Fibroblast of lung (primary cell): ENCODE data around the gene JAK2. TPM values are rescaled to one million over a fixed set of nuclear protein-coding genes. Genes with fewer than 3 reads are reported as not detected.

Experiments used
- DNase-seq, 2 donors: peaks; one replicate each; pipeline versions ENCODE4 v3.0.0 to v3.0.0-alpha.2; 2010; ENCODE audit warnings: low read depth in 2 of 2
- H2AFZ ChIP-seq: 2 replicates; pipeline ENCODE4 v1.5.1; 2012; ENCODE audit warnings: low read length, control low read depth, inconsistent platforms
- H3K27ac ChIP-seq: 2 replicates; pipeline ENCODE4 v1.5.1; 2011; ENCODE audit warnings: low read length, control low read depth; ENCODE audit not compliant: insufficient read depth
- H3K27me3 ChIP-seq: 2 replicates; pipeline ENCODE4 v1.5.1; 2011; ENCODE audit warnings: mild to moderate bottlenecking, low read length; ENCODE audit not compliant: control insufficient read depth, insufficient read depth
- H3K36me3 ChIP-seq: 2 replicates; pipeline ENCODE4 v1.5.1; 2011; ENCODE audit warnings: low read length; ENCODE audit not compliant: control insufficient read depth, insufficient read depth
- H3K4me1 ChIP-seq: 2 replicates; pipeline ENCODE4 v1.5.1; 2011; ENCODE audit warnings: low read length; ENCODE audit not compliant: control insufficient read depth, insufficient read depth; ENCODE audit errors: extremely low read depth
- H3K4me2 ChIP-seq: 2 replicates; pipeline ENCODE4 v1.5.1; 2011; ENCODE audit warnings: low read length, control low read depth; ENCODE audit not compliant: insufficient read depth; ENCODE audit errors: extremely low read depth
- H3K4me3 ChIP-seq, 4 experiments: fragments of 200-600 bp in 1 of 4; sonication (generic) in 1 of 4; replicated peaks in 1 of 4; 2 replicates each; pipeline ENCODE4 v1.5.1; 2011 to 2016; ENCODE audit warnings: low read length in 4 of 4, low read depth in 3 of 4, mild to moderate bottlenecking in 3 of 4, control low read depth in 2 of 4, inconsistent platforms in 1 of 4, mixed read lengths in 1 of 4; ENCODE audit not compliant: insufficient read depth in 1 of 4; ENCODE audit errors: control extremely low read depth in 1 of 4
- H3K79me2 ChIP-seq: 2 replicates; pipeline ENCODE4 v1.5.1; 2012; ENCODE audit warnings: mild to moderate bottlenecking, low read length, inconsistent platforms; ENCODE audit not compliant: control insufficient read depth, insufficient read depth
- H3K9ac ChIP-seq: 2 replicates; pipeline ENCODE4 v1.5.1; 2011; ENCODE audit warnings: mild to moderate bottlenecking, low read length, control low read depth; ENCODE audit not compliant: insufficient read depth
- H3K9me3 ChIP-seq: 2 replicates; pipeline ENCODE4 v1.5.1; 2012; ENCODE audit warnings: low read depth, low read length; ENCODE audit not compliant: control insufficient read depth, insufficient read depth
- H4K20me1 ChIP-seq: 2 replicates; pipeline ENCODE4 v1.5.1; 2011; ENCODE audit warnings: low read length; ENCODE audit not compliant: control insufficient read depth, insufficient read depth; ENCODE audit errors: extremely low read depth
- CTCF ChIP-seq, 2 donors: IDR thresholded peaks in 1 of 2; conservative IDR thresholded peaks in 1 of 2; 1 replicate in 1 of 2; 2 replicates in 1 of 2; pipeline ENCODE4 v1.5.1; 2011 to 2012; ENCODE audit warnings: low read length in 2 of 2, control low read depth in 1 of 2, inconsistent platforms in 1 of 2, low read depth in 1 of 2, mild to moderate bottlenecking in 1 of 2
- EZH2 ChIP-seq: IDR thresholded peaks from 2 replicates; pipeline ENCODE4 v1.5.1; 2012; ENCODE audit warnings: low read length, control low read depth, mild to moderate bottlenecking; ENCODE audit errors: missing control alignments
- polyA plus RNA-seq, 2 donors: library from polyadenylated mRNA; depleted of rRNA in 1 of 2; stranded (reverse) in 1 of 2; unstranded in 1 of 2; fragments of >200 nt; gene quantifications; 2 replicates each; pipeline ENCODE4 v1.2.1, GENCODE V29; 2011 to 2012; ENCODE audit warnings: missing spikeins in 1 of 2
- total RNA-seq: library from RNA; depleted of rRNA; stranded (reverse); fragments of >200 nt; gene quantifications from 2 replicates; pipeline ENCODE4 v1.2.1, GENCODE V29; 2014

Gene JAK2
- total and polyA plus RNA-seq, 2 donors (not counting 1 experiment from before 2014, with no cell fraction given): 5.0 to 13.4 TPM

DNA sequence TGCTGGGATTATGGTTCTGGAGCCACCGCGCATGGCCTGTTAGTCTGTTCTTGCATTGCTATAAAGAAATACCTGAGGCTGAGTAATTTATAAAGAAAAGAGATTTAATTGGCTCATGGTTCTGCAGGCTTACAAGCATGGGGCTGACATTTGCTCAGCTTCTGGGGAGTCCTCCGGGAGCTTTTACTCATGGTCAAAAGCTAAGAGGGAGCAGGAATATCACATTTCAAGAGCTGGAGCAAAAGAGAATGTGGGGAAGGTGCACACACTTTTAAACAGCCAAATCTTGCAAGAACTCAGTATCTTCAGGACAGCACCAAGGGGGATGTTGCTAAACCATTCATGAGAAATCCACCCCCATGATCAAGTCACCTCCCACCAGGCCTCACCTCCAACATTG lies 12.1 kb downstream of the JAK2 start:
- H3K9ac ChIP-seq: no peak overlapping the region
- H3K27me3 ChIP-seq: no peaks in the 10 kb centered on the region
- DNase-seq: no peak
- H3K4me3 ChIP-seq: no peak overlapping the region
- H3K4me1 ChIP-seq: peaks cover 3% of the 10 kb centered on the region
- H3K27ac ChIP-seq: no peak overlapping the region
- no peaks in the 10 kb centered on the region for H4K20me1 ChIP-seq
- peaks cover 1% of the 10 kb centered on the region for H3K36me3 ChIP-seq
- TF ChIP-seq CTCF (conservative IDR thresholded peaks at IDR 0.05 in 1 of 2, IDR thresholded peaks at IDR 0.05 in 1 of 2; ENCODE audit: low read depth in 1 of 2, low read length in 2 of 2) (no peak), EZH2 (no peak)
- H3K9me3 ChIP-seq: no peaks in the 10 kb centered on the region
- no peak overlapping the region for H3K4me2 ChIP-seq
- peaks cover 10% of the 10 kb centered on the region for H3K79me2 ChIP-seq
- no peak overlapping the region for H2AFZ ChIP-seq

DNA sequence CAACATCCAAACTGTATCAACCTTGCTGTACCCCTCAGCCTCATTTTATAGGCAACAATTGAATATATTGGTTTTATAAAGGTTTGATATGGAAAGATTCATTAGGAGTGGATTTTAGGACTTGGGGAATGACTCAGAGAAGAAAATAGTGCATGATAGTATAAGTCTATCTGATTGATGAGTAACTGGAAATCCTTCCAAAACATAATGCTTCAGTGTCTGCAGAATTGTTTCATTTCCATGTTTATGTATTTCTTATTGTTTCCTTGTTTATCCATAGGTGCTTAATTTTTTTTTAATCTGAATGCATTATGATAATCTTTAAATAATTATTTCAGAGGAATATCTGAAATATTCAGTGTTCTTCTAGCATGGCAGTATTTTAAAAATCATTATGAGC lies 12.6 kb downstream of the JAK2 start:
- H3K4me1 ChIP-seq: peaks cover 3% of the 10 kb centered on the region
- no peak overlapping the region for H2AFZ ChIP-seq
- no peak overlapping the region for H3K4me3 ChIP-seq
- no peak overlapping the region for H3K9ac ChIP-seq
- no peaks in the 10 kb centered on the region for H3K27me3 ChIP-seq
- H3K9me3 ChIP-seq: no peaks in the 10 kb centered on the region
- H3K79me2 ChIP-seq: peaks cover 6% of the 10 kb centered on the region
- H3K27ac ChIP-seq: no peak overlapping the region
- TF ChIP-seq CTCF (conservative IDR thresholded peaks at IDR 0.05 in 1 of 2, IDR thresholded peaks at IDR 0.05 in 1 of 2; ENCODE audit: low read depth in 1 of 2, low read length in 2 of 2) (no peak), EZH2 (no peak)
- no peak overlapping the region for H3K4me2 ChIP-seq
- DNase-seq: no peak
- no peaks in the 10 kb centered on the region for H4K20me1 ChIP-seq
- H3K36me3 ChIP-seq: peaks cover under 1% of the 10 kb centered on the region

DNA sequence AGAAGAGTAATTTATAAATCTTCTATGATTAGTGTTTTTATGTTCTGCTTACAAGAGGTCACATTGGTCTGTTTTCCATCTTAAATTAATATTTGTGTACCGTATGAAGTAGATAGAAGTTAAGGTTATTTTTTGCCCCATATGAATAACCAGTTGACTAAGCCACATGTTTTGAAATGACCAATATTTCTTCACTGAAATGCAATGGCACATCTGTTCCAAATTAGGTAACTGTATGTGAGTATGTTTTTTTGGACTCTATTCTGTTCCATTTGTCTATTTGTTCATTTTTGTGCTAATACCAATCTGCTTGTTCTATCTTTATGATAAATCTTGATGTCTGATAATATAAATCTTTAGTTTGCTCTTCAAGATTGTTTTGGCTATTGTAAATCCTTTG lies 17.7 kb downstream of the JAK2 start:
- peaks cover 2% of the 10 kb centered on the region for H3K79me2 ChIP-seq
- no peaks in the 10 kb centered on the region for H3K4me1 ChIP-seq
- H3K4me2 ChIP-seq: no peak overlapping the region

More for the DNA sequence above, 17.7 kb downstream of the JAK2 start:
- Histone ChIP-seq H3K36me3 (no peaks in the 10 kb centered on the region), H3K9ac (no peak overlapping the region), H4K20me1 (no peaks in the 10 kb centered on the region), H3K9me3 (no peaks in the 10 kb centered on the region), H2AFZ (no peak overlapping the region), H3K4me3 (no peak overlapping the region), H3K27ac (no peak overlapping the region), H3K27me3 (no peaks in the 10 kb centered on the region)
- TF ChIP-seq CTCF (conservative IDR thresholded peaks at IDR 0.05 in 1 of 2, IDR thresholded peaks at IDR 0.05 in 1 of 2; ENCODE audit: low read depth in 1 of 2, low read length in 2 of 2): no peak
- TF ChIP-seq EZH2: no peak
- DNase-seq: peak in 1 of 2 donors; percentile 76
